Measurements from ENCODE around the gene FOXP1. TPM values are rescaled to one million over a fixed set of nuclear protein-coding genes. Genes with fewer than 3 reads are reported as not detected.

FOXP1 gene
- total and polyA plus RNA-seq, 9 of the 15 experiments (the other 6 are each of a cell fraction or from before 2014, with no cell fraction given): 7.7 to 34.5 (median 13.7) TPM

DNA sequence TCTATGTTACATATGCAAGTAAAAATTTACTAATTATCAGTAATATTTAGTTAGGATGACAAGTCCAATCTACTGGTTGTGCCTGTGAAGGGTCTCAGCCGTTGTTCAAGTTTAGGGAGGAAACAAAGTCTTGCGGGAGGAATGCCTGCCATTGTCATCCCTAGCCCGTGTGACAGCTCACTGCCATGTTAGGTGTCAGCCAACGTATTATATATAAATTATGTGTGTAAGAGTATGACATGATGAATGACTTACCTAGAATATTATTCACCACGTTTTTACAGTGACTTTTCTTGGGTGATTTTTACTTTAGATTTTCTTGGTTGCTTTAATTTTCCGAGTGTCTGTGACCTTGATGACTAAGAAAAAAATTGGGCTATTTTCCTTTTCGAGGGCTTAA, 656.7 kb downstream of the FOXP1 start:
- H3K4me1 ChIP-seq (replicated peaks in 1 of 2; ENCODE audit: control insufficient read depth in 2 of 2, insufficient read depth in 2 of 2, low read length in 2 of 2): no peaks in the 10 kb centered on the region
- CTCF ChIA-PET (ENCODE audit: low intra/inter-chr PET ratio): no interaction called here
- WGBS (ENCODE audit: insufficient coverage, low coverage, missing lambda C conversion rate): 17% methylated on average over 7 of the region's 7 CpGs

DNA sequence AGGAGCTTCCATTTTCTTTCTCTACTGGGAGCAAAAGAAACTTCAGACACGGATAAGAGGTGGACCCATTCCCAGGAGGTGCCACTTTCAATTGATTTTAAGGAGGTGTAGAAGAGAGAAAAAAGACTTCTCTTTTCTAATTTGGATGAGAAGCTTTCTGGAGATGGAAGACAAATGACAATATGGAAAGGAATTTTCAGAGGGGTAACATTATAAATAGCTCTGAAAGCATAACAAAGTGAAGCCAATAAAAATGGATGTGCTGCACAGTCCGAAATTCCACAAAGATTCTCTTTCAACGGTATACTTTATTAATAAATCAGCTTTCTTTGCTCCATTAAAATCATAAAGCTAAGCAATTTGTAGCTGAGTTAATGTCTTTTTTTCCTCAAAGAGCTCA, 663.9 kb downstream of the FOXP1 start:
- intact Hi-C loops (cut with micrococcal nuclease) (no loop called here), in situ Hi-C loops (cut with MboI) (no loop called here)
- TF ChIP-seq KDM5B (IDR thresholded peaks at IDR 0.05; ENCODE audit: insufficient replicate concordance, low read depth, low read length): no peak
- Histone ChIP-seq H3K9ac (ENCODE audit: insufficient read depth in 1 of 2, low read depth in 2 of 2, low read length in 2 of 2) (no peak overlapping the region), H3K4me1 (replicated peaks in 1 of 2; ENCODE audit: control insufficient read depth in 2 of 2, insufficient read depth in 2 of 2, low read length in 2 of 2) (peaks cover 0 to 14% of the 10 kb centered on the region in 2 experiments; a peak in 2 of 5 replicates), H3K27ac (ENCODE audit: extremely low read depth, low read depth, low read length) (no peak overlapping the region), H3K4me2 (ENCODE audit: insufficient read depth, low read length) (no peak overlapping the region), H3K27me3 (ENCODE audit: control insufficient read depth in 2 of 2, insufficient read depth in 2 of 2, low read length in 2 of 2) (no peaks in the 10 kb centered on the region), H2AFZ (ENCODE audit: low read depth, low read length) (no peak overlapping the region), H3K4me3 (no peak overlapping the region), H4K20me1 (replicated peaks; ENCODE audit: control insufficient read depth, insufficient read depth, low read length) (no peaks in the 10 kb centered on the region), H3K79me2 (ENCODE audit: control insufficient read depth, insufficient read depth, low read length) (no peaks in the 10 kb centered on the region), H3K36me3 (ENCODE audit: control insufficient read depth, insufficient read depth, low read length) (no peaks in the 10 kb centered on the region), H3K9me1 (ENCODE audit: control insufficient read depth, insufficient read depth, low read length) (no peaks in the 10 kb centered on the region), H3K9me3 (replicated peaks; ENCODE audit: control insufficient read depth, insufficient read depth, low read depth, low read length) (no peaks in the 10 kb centered on the region)
- WGBS (ENCODE audit: insufficient coverage, low coverage, missing lambda C conversion rate): 62% methylated on average over 3 of the region's 3 CpGs
- DNase-seq (ENCODE audit: extremely low read depth in 1 of 4, low spot score in 3 of 4): no peak
- CTCF ChIA-PET (ENCODE audit: low intra/inter-chr PET ratio): no interaction called here
- BruUV-seq (replicated peaks): no TSS peak
- POLR2A ChIA-PET: interaction anchor here (1.0 kb wide), 1 partner anchor 28 kb away, joined by 4 read pairs; no protein-coding TSS in a partner anchor
- ATAC-seq: no peak
- no peak for FAIRE-seq

More for the DNA sequence above, 656.7 kb downstream of the FOXP1 start:
- DNase-seq (ENCODE audit: extremely low read depth in 1 of 4, low spot score in 3 of 4) (no peak), ATAC-seq (no peak), FAIRE-seq (no peak)
- Histone ChIP-seq H3K9me1 (ENCODE audit: control insufficient read depth, insufficient read depth, low read length) (no peaks in the 10 kb centered on the region), H3K27me3 (ENCODE audit: control insufficient read depth in 2 of 2, insufficient read depth in 2 of 2, low read length in 2 of 2) (no peaks in the 10 kb centered on the region), H3K9me3 (replicated peaks; ENCODE audit: control insufficient read depth, insufficient read depth, low read depth, low read length) (no peaks in the 10 kb centered on the region), H3K4me3 (no peak overlapping the region), H3K4me2 (ENCODE audit: insufficient read depth, low read length) (no peak overlapping the region), H4K20me1 (replicated peaks; ENCODE audit: control insufficient read depth, insufficient read depth, low read length) (no peaks in the 10 kb centered on the region), H3K27ac (ENCODE audit: extremely low read depth, low read depth, low read length) (no peak overlapping the region), H3K36me3 (ENCODE audit: control insufficient read depth, insufficient read depth, low read length) (no peaks in the 10 kb centered on the region), H3K79me2 (ENCODE audit: control insufficient read depth, insufficient read depth, low read length) (no peaks in the 10 kb centered on the region), H3K9ac (ENCODE audit: insufficient read depth in 1 of 2, low read depth in 2 of 2, low read length in 2 of 2) (no peak overlapping the region), H2AFZ (ENCODE audit: low read depth, low read length) (no peak overlapping the region)
- in situ Hi-C loops (cut with MboI) (no loop called here), intact Hi-C loops (cut with micrococcal nuclease) (no loop called here)
- POLR2A ChIA-PET: interaction anchor here (1.0 kb wide), 1 partner anchor 8 kb away, joined by 4 read pairs; no protein-coding TSS in a partner anchor
- BruUV-seq (replicated peaks): no TSS peak
- no peak for TF ChIP-seq BRD9 (IDR thresholded peaks at IDR 0.05; ENCODE audit: low read depth, partially characterized antibody)
- no peak for TF ChIP-seq SREBF2 (CRISPR knock-in tag; IDR thresholded peaks at IDR 0.05)
- TF ChIP-seq ZNF695 (CRISPR knock-in tag; IDR thresholded peaks at IDR 0.05): no peak
- no peak for TF ChIP-seq MAZ (CRISPR knock-in tag; conservative IDR thresholded peaks at IDR 0.05 in 1 of 2, IDR thresholded peaks at IDR 0.05 in 1 of 2)
